Measurements from ENCODE around the gene OR10K2. TPM values are rescaled to one million over a fixed set of nuclear protein-coding genes. Genes with fewer than 3 reads are reported as not detected.
"Not testable (repeated sequence)": the region's sequence is repeated elsewhere in the genome, so short reads cannot be mapped to it uniquely, and the experiment has no call there.

Gene OR10K2
- total RNA-seq, 1 donor from 2014 or later: not detected

- no peak overlapping the region for H3K4me3 ChIP-seq
- intact Hi-C loops (cut with DNase I): no loop called here
- no peak for TF ChIP-seq CTCF (IDR thresholded peaks at IDR 0.05)
- H3K27me3 ChIP-seq: no peaks in the 10 kb centered on the region
- no peak overlapping the region for H3K27ac ChIP-seq
- ATAC-seq: no peak
- H3K4me1 ChIP-seq: no peaks in the 10 kb centered on the region
- no peak for DNase-seq
- no peaks in the 10 kb centered on the region for H3K36me3 ChIP-seq
- H3K9me3 ChIP-seq: no peaks in the 10 kb centered on the region
Measured at GRCh38 chr1:158393476-158393875, 32.6 kb downstream of the OR10K2 start.

GRCh38 chr1:158391099-158391498 is 34.9 kb downstream of the OR10K2 start:
- H3K36me3 ChIP-seq: no peaks in the 10 kb centered on the region
- no peak overlapping the region for H3K27ac ChIP-seq
- no peaks in the 10 kb centered on the region for H3K4me1 ChIP-seq
- H3K27me3 ChIP-seq: no peaks in the 10 kb centered on the region
- H3K4me3 ChIP-seq: no peak overlapping the region
- no peak for ATAC-seq
- DNase-seq: no peak
- no peak for TF ChIP-seq CTCF (IDR thresholded peaks at IDR 0.05)
- H3K9me3 ChIP-seq: no peaks in the 10 kb centered on the region
- intact Hi-C loops (cut with DNase I): no loop called here

GRCh38 chr1:158390331-158390730 is 35.7 kb downstream of the OR10K2 start:
- Histone ChIP-seq H3K9me3 (no peaks in the 10 kb centered on the region), H3K4me1 (no peaks in the 10 kb centered on the region), H3K4me3 (no peak overlapping the region), H3K27ac (no peak overlapping the region), H3K36me3 (no peaks in the 10 kb centered on the region), H3K27me3 (no peaks in the 10 kb centered on the region)
- no peak for ATAC-seq
- no peak for DNase-seq
- intact Hi-C loops (cut with DNase I): no loop called here
- no peak for TF ChIP-seq CTCF (IDR thresholded peaks at IDR 0.05)

- Histone ChIP-seq H3K36me3 (no peaks in the 10 kb centered on the region), H3K4me1 (no peaks in the 10 kb centered on the region), H3K4me3 (no peak overlapping the region), H3K27ac (no peak overlapping the region), H3K27me3 (peaks cover 3% of the 10 kb centered on the region), H3K9me3 (peaks cover 4% of the 10 kb centered on the region)
- TF ChIP-seq CTCF (IDR thresholded peaks at IDR 0.05): no peak
- DNase-seq (no peak), ATAC-seq (no peak)
- intact Hi-C loops (cut with DNase I): no loop called here
Measured at GRCh38 chr1:158374860-158375259, 51.2 kb downstream of the OR10K2 start.

GRCh38 chr1:158374101-158374500 is 51.9 kb downstream of the OR10K2 start:
- H3K4me3 ChIP-seq; intact Hi-C loops (cut with DNase I); H3K9me3 ChIP-seq; H3K36me3 ChIP-seq; DNase-seq; H3K27ac ChIP-seq; H3K4me1 ChIP-seq; H3K27me3 ChIP-seq; ATAC-seq: not testable (repeated sequence)

- no peaks in the 10 kb centered on the region for H3K4me1 ChIP-seq
- ATAC-seq (no peak), DNase-seq (no peak)
- H3K36me3 ChIP-seq: no peaks in the 10 kb centered on the region
- no peak overlapping the region for H3K4me3 ChIP-seq
- H3K9me3 ChIP-seq: peaks cover 4% of the 10 kb centered on the region
- peaks cover 4% of the 10 kb centered on the region for H3K27me3 ChIP-seq
- intact Hi-C loops (cut with DNase I): no loop called here
- no peak for TF ChIP-seq CTCF (IDR thresholded peaks at IDR 0.05)
- no peak overlapping the region for H3K27ac ChIP-seq
Measured at GRCh38 chr1:158371188-158371953, 54.7 kb downstream of the OR10K2 start.

Other genes starting within 250 kb of the OR10K2 start
- 5.3 TPM for gene CD1D, start 245.3 kb downstream of the OR10K2 start, total RNA-seq
- 1.5 TPM for gene CD1A, start 171.8 kb downstream of the OR10K2 start, total RNA-seq
- gene CD1C, start 136.3 kb downstream of the OR10K2 start, total RNA-seq: 6.7 TPM
- gene CD1B, start 94.7 kb downstream of the OR10K2 start, total RNA-seq: 0.61 TPM
- 3.8 TPM for gene CD1E, start 72.3 kb downstream of the OR10K2 start, total RNA-seq
- not detected for gene OR10T2, start 26.8 kb downstream of the OR10K2 start, total RNA-seq
- gene OR10K1, start 35.6 kb upstream of the OR10K2 start, total RNA-seq: not detected
- gene OR10R2, start 46.0 kb upstream of the OR10K2 start, total RNA-seq: not detected
- gene OR6Y1, start 128.2 kb upstream of the OR10K2 start, total RNA-seq: not detected
- not detected for gene OR6P1, start 144.3 kb upstream of the OR10K2 start, total RNA-seq
- not detected for gene OR10X1, start 153.7 kb upstream of the OR10K2 start, total RNA-seq
- not detected for gene OR10Z1, start 179.0 kb upstream of the OR10K2 start, total RNA-seq